SK-N-MC (cell line): ENCODE results near the gene ZDHHC13.

ENCODE experiments used
- EZH2 ChIP-seq: fragments of 200-600 bp; sonication (generic); IDR thresholded peaks from one replicate; pipeline ENCODE4 v1.6.1; 2017; ENCODE audit warnings: antibody characterized with exemption
- FOXP2 ChIP-seq: optimal IDR thresholded peaks from 2 replicates; pipeline ENCODE3; 2011; ENCODE audit warnings: mild to moderate bottlenecking, moderate library complexity; ENCODE audit not compliant: insufficient read depth; ENCODE audit errors: extremely low read length, control extremely low read depth
- POLR2AphosphoS5 ChIP-seq: IDR thresholded peaks from 2 replicates; pipeline ENCODE4 v1.6.1; 2012; ENCODE audit warnings: mild to moderate bottlenecking, low read depth, low read length, borderline replicate concordance

- TF ChIP-seq EZH2 (no peak), POLR2AphosphoS5 (no peak), FOXP2 (no peak)
Measured at GRCh38 chr11:19071255-19071654, 45.7 kb upstream of the ZDHHC13 start.
